GM21576 (cell line): ENCODE results near the gene GATA3.

Experiments
- ATAC-seq: cut with Tn5 transposase; IDR thresholded peaks from one replicate; pipeline ENCODE4 v1.9.1; 2021; ENCODE audit warnings: mild to moderate bottlenecking, moderate library complexity; ENCODE audit not compliant: unreplicated experiment

Gene GATA3

GRCh38 chr10:8088504-8088903 is 34.0 kb downstream of the GATA3 start:
- peak; percentile 77 for ATAC-seq

GRCh38 chr10:8092428-8092827 is 37.9 kb downstream of the GATA3 start:
- ATAC-seq = no peak

DNA sequence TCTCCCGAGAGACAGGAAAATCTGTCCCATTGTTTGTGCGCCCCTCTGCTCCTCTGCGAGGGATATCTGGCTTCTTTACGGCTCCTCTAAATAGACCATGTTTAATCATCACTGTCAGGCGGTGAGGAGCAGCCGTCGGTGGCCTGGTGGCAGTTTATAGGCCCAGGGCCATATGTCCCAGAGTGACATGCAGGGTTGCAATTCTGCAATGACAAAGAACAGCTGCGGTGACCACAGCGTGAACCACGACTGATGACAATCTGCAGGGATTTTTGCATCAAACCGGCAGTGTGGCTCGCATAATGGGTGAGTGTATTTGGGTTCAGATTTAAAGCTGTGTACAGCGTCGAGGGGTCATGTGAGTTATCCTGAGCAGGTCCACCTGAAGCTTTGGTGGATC is 41.5 kb downstream of the GATA3 start:
- no peak for ATAC-seq

GRCh38 chr10:8096931-8097330 is 42.4 kb downstream of the GATA3 start:
- no peak for ATAC-seq

DNA sequence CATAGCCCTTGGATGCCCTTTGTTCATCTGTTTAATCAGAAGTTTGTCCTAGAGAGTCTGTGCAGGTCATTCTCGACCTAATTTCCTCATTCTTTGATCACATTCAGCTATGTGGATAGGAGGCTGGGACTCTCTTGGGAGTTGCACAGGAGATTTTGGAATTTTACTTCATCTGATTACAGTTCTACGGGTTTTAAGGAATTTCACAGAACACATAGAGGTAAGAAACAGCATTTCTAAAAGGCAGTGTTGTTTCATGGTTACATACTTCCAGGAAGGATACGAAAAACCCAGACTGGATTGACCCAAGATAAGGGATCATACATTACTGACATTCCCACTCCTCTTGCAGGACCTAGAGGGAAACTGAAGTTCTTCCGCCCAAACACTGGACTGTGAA is 45.9 kb downstream of the GATA3 start:
- no peak for ATAC-seq

- ATAC-seq = peak; percentile 67
Measured at GRCh38 chr10:8102708-8103401, 48.4 kb downstream of the GATA3 start.

DNA sequence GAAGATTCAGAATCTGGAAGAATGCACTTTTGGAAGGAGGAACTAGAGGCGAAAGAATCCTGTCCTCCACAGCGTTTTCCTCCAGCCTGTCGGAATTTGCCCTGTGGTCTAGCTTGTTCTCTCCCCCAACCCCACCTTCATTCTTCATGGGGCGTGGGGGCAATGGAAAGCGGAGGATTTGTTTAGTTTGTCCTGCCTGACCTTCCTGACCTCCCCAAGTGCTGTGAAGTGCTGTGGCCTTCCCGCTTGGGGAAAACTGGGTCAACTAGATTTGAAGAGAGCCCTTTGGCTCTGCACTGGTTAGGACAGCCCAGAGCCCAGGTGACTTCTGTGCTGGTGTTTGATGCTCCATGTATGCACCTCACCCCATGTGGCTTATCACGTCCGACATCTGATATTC is 49.1 kb downstream of the GATA3 start:
- no peak for ATAC-seq

- ATAC-seq = no peak
Measured at GRCh38 chr10:8104005-8104404, 49.5 kb downstream of the GATA3 start.

DNA sequence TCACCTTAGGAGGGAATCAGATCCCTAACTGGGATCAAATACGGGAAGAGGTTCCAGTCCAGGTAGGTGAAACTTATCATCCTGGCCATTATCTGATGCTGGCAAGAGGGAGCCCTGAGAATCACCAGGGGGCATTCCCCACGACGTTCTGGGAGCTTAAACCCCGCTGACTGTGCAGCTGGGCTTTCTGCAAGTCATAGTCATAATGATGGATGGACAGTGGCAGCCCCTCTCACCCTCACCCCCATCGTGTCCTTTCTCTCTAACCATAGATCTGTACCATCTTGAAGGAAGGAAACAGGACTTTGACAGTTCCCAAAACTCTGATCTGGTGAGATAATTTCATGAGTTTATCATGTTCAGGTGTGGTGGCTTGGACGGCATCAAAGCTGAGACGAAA is 50.2 kb downstream of the GATA3 start:
- ATAC-seq = no peak

GRCh38 chr10:8105932-8106331 is 51.4 kb downstream of the GATA3 start:
- ATAC-seq = no peak

DNA sequence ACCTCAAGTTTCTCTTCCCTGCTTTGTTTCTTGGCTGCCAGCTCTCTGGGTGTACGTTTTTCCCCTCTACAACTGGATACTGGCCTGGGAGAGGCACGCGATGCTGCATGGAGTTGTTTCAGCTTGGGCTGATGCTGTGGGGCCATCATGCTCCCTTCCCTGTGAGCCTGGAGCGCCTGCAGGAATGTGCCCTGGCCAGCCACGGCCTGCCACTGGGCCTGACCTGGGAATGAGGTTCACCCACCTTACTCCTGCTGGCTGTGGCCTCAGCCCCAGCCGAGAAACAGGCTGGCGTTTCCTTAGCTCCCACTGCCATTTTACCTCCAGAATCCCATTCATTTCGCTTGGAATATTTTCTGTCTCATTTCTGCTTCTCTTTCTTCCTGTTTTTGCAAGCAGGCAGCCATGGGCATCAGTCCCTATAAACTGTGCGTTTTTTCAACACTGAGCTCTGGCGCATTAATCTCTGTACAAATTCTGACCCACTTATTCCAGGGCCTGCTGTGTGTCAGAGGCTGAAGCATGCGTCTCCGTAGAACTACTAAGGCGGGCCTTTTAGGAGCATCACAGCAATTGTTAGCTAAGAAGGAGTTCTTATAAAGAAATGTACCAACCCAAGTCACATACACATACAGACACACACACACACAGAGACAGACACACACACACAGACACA is 57.9 kb downstream of the GATA3 start:
- no peak for ATAC-seq

DNA sequence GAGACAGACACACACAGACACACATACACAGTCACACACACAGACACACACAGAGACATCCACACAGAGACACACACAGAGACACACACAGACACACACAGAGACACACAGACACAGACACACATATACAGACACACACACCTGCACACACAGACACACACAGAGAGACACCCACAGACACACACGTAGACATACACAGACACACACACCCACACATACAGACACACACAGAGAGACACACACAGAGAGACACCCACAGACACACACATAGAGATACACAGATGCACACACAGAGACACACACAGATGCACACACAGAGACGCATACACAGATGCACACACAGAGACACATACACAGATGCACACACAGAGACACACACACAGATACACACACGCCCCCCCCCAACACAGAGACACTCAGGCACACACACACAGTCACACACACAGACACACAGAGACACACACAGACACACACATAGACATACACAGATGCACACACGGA is 58.5 kb downstream of the GATA3 start:
- no peak for ATAC-seq

DNA sequence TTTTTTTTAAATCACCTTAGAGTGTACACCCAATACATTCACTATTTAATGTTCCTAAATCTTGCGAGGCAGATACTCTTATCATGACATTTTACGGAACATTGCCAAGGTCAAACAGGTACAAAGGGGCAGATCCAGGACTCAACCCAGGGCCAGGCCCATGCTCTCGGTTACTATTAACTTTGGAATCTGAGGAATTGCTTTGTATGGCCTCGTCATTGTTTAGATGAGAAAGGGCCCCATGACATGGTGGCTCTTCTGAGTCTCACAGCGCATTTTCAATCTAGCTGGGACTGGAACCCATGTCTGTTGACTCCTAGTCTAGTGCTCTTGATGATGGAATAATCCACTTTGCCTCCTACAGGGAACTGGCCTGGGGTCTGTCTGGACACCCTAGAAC is 59.1 kb downstream of the GATA3 start:
- no peak for ATAC-seq

- ATAC-seq = no peak
Measured at GRCh38 chr10:8114741-8115617, 60.5 kb downstream of the GATA3 start.

- no peak for ATAC-seq
Measured at GRCh38 chr10:8115618-8115980, 61.1 kb downstream of the GATA3 start.

DNA sequence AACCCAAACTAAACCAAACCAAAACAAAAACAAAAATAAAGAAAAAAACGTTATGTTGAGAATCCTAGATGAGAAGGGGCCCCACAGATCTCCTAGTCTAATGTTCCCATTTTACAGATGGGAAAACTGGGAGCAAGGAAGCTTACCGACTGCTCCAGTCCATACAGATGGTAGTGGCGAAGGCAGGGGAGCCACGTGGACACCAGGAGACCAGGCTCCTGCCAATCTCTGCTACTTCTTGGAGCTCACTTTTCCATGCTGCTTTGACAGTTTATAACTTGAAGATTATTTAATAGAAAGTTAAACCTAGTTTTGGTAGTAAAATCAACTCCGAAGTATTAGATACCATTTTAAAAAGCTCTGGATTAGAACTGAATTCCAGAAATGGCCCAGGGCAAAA is 62.0 kb downstream of the GATA3 start:
- ATAC-seq = no peak

DNA sequence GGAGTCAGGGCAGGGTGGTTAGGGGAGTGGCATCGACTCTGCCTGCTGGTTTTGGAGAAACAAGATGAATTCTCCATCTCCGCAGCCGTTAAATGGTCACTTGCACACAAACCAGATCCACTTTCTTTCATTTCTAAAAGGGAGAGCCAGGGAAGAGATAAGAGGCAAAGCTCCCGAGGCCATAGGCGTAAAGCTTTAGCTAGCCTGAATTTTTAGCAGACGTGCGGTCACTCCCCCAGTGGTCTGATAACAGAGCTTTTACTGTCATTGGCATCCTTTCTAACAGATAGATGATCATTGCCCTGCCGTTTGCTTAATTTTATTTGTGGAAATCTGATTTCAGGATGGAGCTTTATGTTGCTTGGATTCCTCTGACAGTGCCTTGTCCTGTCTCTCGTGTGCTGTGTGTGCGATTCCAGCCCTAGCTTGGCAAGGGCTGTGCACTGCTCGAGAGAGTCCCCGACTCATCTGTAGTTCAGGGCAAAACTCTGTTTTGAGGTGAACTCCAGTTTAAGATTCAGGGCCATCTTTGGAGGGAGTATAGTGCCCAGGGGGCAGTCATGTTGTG is 62.5 kb downstream of the GATA3 start:
- no peak for ATAC-seq

- no peak for ATAC-seq
Measured at GRCh38 chr10:8121201-8121890, 66.9 kb downstream of the GATA3 start.

DNA sequence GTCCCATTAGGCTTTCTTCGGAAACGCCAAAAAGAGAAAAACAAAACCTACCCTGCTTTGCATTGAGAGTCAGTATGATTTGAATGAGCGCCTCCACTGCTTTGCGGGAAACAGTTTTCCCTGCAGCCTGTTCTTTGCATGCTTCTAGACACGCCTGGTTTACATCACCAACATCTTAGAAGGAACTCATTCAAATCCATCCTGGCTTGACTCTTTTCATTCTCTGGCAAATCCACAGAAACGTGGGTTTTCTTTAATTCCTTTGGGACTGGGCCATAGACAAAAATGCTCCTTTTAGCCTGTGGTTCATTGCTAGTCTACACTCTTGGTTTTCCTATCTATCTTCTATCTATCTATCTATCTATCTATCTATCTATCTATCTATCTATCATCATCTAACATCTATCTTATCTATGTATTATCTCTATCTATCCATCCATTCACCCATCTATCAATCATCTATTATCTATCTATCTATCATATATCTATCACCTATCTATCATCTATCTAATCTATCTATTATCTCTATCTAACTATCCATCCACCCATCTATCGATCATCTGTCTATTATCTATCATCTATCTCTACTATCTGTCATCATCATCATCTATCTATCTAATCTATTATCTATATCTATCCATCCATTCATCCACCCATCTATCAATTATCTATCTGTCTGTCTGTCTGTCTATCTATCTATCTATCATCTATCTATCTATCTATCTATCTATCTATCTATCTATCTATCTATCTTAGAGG is 68.3 kb downstream of the GATA3 start:
- ATAC-seq = no peak

DNA sequence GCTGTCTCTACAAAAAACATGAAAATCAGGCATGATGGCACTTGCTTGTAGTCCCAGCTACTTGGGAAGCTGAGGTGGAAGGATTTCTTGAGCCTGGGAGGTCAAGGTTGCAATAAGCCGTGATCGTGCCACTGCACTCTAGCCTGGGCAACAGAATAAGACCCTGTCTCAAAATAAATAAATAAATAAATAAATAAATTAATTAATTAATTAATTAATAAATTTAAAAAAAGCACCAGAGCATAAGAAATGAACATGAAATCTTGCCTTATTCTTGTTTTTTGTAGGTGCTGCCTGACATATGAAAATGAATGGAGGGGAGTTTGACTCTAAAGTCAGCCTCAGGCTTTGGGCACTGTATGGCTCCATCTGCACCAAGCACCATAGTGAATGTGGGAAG is 69.9 kb downstream of the GATA3 start:
- ATAC-seq = no peak
